GM23338 (cell line): ENCODE data around the gene RPA1. TPM values are rescaled to one million over a fixed set of nuclear protein-coding genes. Genes with fewer than 3 reads are reported as not detected.

Source experiments
- ATAC-seq: fragments of 200-7000 bp; cut with Tn5 transposase; 3 replicates; pipeline ENCODE4 v1.9.1; 2020
- DNase-seq: peaks from one replicate; pipeline ENCODE4 v3.0.0-alpha.2; 2015; ENCODE audit warnings: low spot score
- H2AFZ ChIP-seq: fragments of 200-600 bp; sonication (generic); 2 replicates; pipeline ENCODE4 v1.8.0; 2016; ENCODE audit warnings: antibody characterized with exemption, mild to moderate bottlenecking, moderate library complexity
- H3F3A ChIP-seq: fragments of 200-600 bp; sonication (generic); replicated peaks from 2 replicates; pipeline ENCODE4 v1.8.0; 2017; ENCODE audit warnings: antibody characterized with exemption, mixed run types, low read depth
- H3K27ac ChIP-seq: fragments of 200-600 bp; sonication (generic); 2 replicates; pipeline ENCODE4 v1.6.1; 2016; ENCODE audit warnings: low read depth
- H3K27me3 ChIP-seq: fragments of 200-600 bp; sonication (generic); 2 replicates; pipeline ENCODE4 v1.8.0; 2016; ENCODE audit warnings: mild to moderate bottlenecking, mixed run types, moderate library complexity; ENCODE audit not compliant: insufficient read depth
- H3K36me3 ChIP-seq: fragments of 200-600 bp; sonication (generic); 2 replicates; pipeline ENCODE4 v1.8.0; 2016; ENCODE audit warnings: mild to moderate bottlenecking; ENCODE audit not compliant: insufficient read depth
- H3K4me1 ChIP-seq: fragments of 200-600 bp; sonication (generic); 2 replicates; pipeline ENCODE4 v1.8.0; 2016; ENCODE audit warnings: mild to moderate bottlenecking, moderate library complexity; ENCODE audit not compliant: insufficient read depth
- H3K4me2 ChIP-seq: fragments of 200-600 bp; sonication (generic); 2 replicates; pipeline ENCODE4 v1.7.1; 2017; ENCODE audit warnings: mixed run types
- H3K4me3 ChIP-seq: fragments of 200-600 bp; sonication (generic); 2 replicates; pipeline ENCODE4 v1.6.1; 2016; ENCODE audit warnings: mixed run types
- H3K79me2 ChIP-seq: fragments of 200-600 bp; sonication (generic); replicated peaks from 2 replicates; pipeline ENCODE4 v1.8.0; 2017; ENCODE audit warnings: mild to moderate bottlenecking; ENCODE audit not compliant: insufficient read depth
- H3K9me2 ChIP-seq: fragments of 200-600 bp; sonication (generic); 2 replicates; pipeline ENCODE4 v1.8.0; 2017; ENCODE audit not compliant: insufficient read depth
- H4K20me1 ChIP-seq: fragments of 200-600 bp; sonication (generic); replicated peaks from 2 replicates; pipeline ENCODE4 v1.8.0; 2017; ENCODE audit warnings: mild to moderate bottlenecking; ENCODE audit not compliant: insufficient read depth
- H3K27ac Mint-ChIP-seq: 2 replicates; pipeline ENCODE4 v1.8.0; 2020; ENCODE audit warnings: inconsistent platforms, mild to moderate bottlenecking, moderate library complexity, mixed read lengths
- H3K27me3 Mint-ChIP-seq: 3 replicates; pipeline ENCODE4 v1.8.0; 2022; ENCODE audit warnings: low read depth, mild to moderate bottlenecking, moderate library complexity, mixed read lengths, inconsistent platforms; ENCODE audit not compliant: insufficient read depth, poor library complexity
- H3K36me3 Mint-ChIP-seq: 3 replicates; pipeline ENCODE4 v1.8.0; 2021; ENCODE audit warnings: low read depth, mild to moderate bottlenecking, inconsistent platforms, moderate library complexity, mixed read lengths
- H3K4me1 Mint-ChIP-seq: 3 replicates; pipeline ENCODE4 v1.8.0; 2020; ENCODE audit warnings: mild to moderate bottlenecking, inconsistent platforms, mixed read lengths
- H3K4me3 Mint-ChIP-seq: 3 replicates; pipeline ENCODE4 v1.8.0; 2021; ENCODE audit warnings: moderate library complexity, mild to moderate bottlenecking, inconsistent platforms, mixed read lengths
- H3K9me3 Mint-ChIP-seq: 3 replicates; pipeline ENCODE4 v1.8.0; 2020; ENCODE audit warnings: moderate library complexity, mild to moderate bottlenecking, inconsistent platforms, mixed read lengths
- CREB1 ChIP-seq: fragments of 250-450 bp; sonication (Bioruptor Pico); IDR thresholded peaks from 2 replicates; pipeline ENCODE4 v1.5.0; 2020; ENCODE audit warnings: low read depth, mild to moderate bottlenecking, moderate library complexity
- EZH2 ChIP-seq: fragments of 200-600 bp; sonication (generic); IDR thresholded peaks from one replicate; pipeline ENCODE4 v1.8.0; 2017; ENCODE audit warnings: antibody characterized with exemption, mild to moderate bottlenecking, low read depth; ENCODE audit not compliant: unreplicated experiment
- EZH2phosphoT487 ChIP-seq: fragments of 200-600 bp; sonication (generic); IDR thresholded peaks from one replicate; pipeline ENCODE4 v1.8.1; 2018; ENCODE audit warnings: antibody characterized with exemption; ENCODE audit not compliant: unreplicated experiment
- JUNB ChIP-seq: IDR thresholded peaks from one replicate; pipeline ENCODE4 v1.6.1; 2016; ENCODE audit warnings: antibody characterized with exemption; ENCODE audit not compliant: unreplicated experiment
- NANOG ChIP-seq: IDR thresholded peaks from 2 replicates; pipeline ENCODE4 v1.6.1; 2016; ENCODE audit warnings: antibody characterized with exemption, borderline replicate concordance
- POLR2AphosphoS5 ChIP-seq: IDR thresholded peaks from 2 replicates; pipeline ENCODE4 v1.6.1; 2016; ENCODE audit warnings: antibody characterized with exemption, low read depth
- STAT1 ChIP-seq: IDR thresholded peaks from one replicate; pipeline ENCODE4 v1.6.1; 2016; ENCODE audit warnings: antibody characterized with exemption; ENCODE audit not compliant: unreplicated experiment
- ZNF331 ChIP-seq: fragments of 250-450 bp; sonication (Bioruptor Pico); IDR thresholded peaks from 2 replicates; pipeline ENCODE4 v1.5.0; 2020; ENCODE audit warnings: low read depth, mild to moderate bottlenecking, moderate library complexity
- polyA plus RNA-seq: library from polyadenylated mRNA; unstranded; fragments of >200 nt; fragmentation: Nextera tagmentation; extraction: Ambion mirVana; gene quantifications from 2 replicates; pipeline ENCODE4 v1.2.1, GENCODE V29; 2016
- total RNA-seq: library from RNA; depleted of rRNA; stranded (reverse); fragments of >200 nt; shearing (Covaris generic); gene quantifications from 2 replicates; pipeline ENCODE4 v1.2.3, GENCODE V29; 2014
- TF ChIP-seq, protein P1 (sequence below): IDR thresholded peaks from 2 replicates; pipeline ENCODE4 v1.6.1; 2016; ENCODE audit warnings: antibody characterized with exemption
- TF ChIP-seq, protein P2 (sequence below), 2 experiments: fragments of 200-600 bp in 1 of 2; sonication (generic) in 1 of 2; conservative IDR thresholded peaks; 2 replicates each; pipeline versions ENCODE4 v1.5.1 to v1.6.1; 2016 to 2017; ENCODE audit warnings: antibody characterized with exemption in 2 of 2, low read depth in 2 of 2, mild to moderate bottlenecking in 2 of 2, moderate library complexity in 1 of 2
- TF ChIP-seq, protein P3 (sequence below): IDR thresholded peaks from one replicate; pipeline ENCODE4 v1.6.1; 2018; ENCODE audit warnings: antibody characterized with exemption; ENCODE audit not compliant: unreplicated experiment

The RPA1 gene
- total and polyA plus RNA-seq, 2 experiments from 2014 or later = 33.7 to 52.1 TPM

DNA sequence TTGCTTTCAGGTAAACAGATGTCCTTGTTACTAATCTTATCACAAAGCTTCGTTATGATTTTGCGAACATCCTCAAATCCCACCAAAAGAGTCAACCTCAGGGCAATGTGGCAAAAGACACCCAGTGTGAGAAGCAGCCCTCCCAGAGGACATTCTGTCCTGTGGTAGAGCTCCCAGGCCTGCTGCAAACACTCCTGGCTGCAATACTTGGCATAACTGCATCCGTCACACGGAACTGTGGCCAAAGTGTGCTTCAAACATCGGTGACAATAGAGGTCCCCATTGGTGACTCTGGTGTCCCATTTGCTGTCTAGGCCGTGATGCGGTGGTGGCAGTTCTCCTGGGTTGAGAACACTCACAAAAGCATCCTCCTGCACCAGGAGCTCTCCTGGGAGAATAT lies 29.6 kb upstream of the RPA1 start:
- H3K4me3 Mint-ChIP-seq = no peak overlapping the region
- H3K4me3 ChIP-seq = no peak overlapping the region
- H3K36me3 Mint-ChIP-seq = peaks cover 53% of the 10 kb centered on the region
- no peak overlapping the region for H2AFZ ChIP-seq
- ATAC-seq (no peak), DNase-seq (no peak)
- H3K27me3 Mint-ChIP-seq = peaks cover 2% of the 10 kb centered on the region
- H3K27ac ChIP-seq = no peak overlapping the region
- H3K36me3 ChIP-seq = 0 out of 2 replicates have a peak, but pooled peaks cover 14% of the 10 kb centered on the region
- H3K27ac Mint-ChIP-seq = no peak overlapping the region
- H4K20me1 ChIP-seq = peaks cover 15% of the 10 kb centered on the region; the same call in 1 of the 2 replicates
- H3K4me1 Mint-ChIP-seq = no peaks in the 10 kb centered on the region
- TF ChIP-seq, protein P1, sequence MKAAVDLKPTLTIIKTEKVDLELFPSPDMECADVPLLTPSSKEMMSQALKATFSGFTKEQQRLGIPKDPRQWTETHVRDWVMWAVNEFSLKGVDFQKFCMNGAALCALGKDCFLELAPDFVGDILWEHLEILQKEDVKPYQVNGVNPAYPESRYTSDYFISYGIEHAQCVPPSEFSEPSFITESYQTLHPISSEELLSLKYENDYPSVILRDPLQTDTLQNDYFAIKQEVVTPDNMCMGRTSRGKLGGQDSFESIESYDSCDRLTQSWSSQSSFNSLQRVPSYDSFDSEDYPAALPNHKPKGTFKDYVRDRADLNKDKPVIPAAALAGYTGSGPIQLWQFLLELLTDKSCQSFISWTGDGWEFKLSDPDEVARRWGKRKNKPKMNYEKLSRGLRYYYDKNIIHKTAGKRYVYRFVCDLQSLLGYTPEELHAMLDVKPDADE = no peak
- TF ChIP-seq CREB1 (CRISPR knock-in tag) (no peak), POLR2AphosphoS5 (no peak), ZNF331 (CRISPR knock-in tag) (no peak), EZH2phosphoT487 (no peak), EZH2 (no peak)
- TF ChIP-seq, protein P2, sequence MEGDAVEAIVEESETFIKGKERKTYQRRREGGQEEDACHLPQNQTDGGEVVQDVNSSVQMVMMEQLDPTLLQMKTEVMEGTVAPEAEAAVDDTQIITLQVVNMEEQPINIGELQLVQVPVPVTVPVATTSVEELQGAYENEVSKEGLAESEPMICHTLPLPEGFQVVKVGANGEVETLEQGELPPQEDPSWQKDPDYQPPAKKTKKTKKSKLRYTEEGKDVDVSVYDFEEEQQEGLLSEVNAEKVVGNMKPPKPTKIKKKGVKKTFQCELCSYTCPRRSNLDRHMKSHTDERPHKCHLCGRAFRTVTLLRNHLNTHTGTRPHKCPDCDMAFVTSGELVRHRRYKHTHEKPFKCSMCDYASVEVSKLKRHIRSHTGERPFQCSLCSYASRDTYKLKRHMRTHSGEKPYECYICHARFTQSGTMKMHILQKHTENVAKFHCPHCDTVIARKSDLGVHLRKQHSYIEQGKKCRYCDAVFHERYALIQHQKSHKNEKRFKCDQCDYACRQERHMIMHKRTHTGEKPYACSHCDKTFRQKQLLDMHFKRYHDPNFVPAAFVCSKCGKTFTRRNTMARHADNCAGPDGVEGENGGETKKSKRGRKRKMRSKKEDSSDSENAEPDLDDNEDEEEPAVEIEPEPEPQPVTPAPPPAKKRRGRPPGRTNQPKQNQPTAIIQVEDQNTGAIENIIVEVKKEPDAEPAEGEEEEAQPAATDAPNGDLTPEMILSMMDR (conservative IDR thresholded peaks at IDR 0.05; ENCODE audit: low read depth in 2 of 2) = no peak
- H3F3A ChIP-seq = no peaks in the 10 kb centered on the region
- peaks cover 26% of the 10 kb centered on the region for H3K79me2 ChIP-seq
- no peaks in the 10 kb centered on the region for H3K9me3 Mint-ChIP-seq
- no peaks in the 10 kb centered on the region for H3K27me3 ChIP-seq
- H3K4me1 ChIP-seq = no peaks in the 10 kb centered on the region
- no peaks in the 10 kb centered on the region for H3K9me2 ChIP-seq
- H3K4me2 ChIP-seq = no peak overlapping the region

DNA sequence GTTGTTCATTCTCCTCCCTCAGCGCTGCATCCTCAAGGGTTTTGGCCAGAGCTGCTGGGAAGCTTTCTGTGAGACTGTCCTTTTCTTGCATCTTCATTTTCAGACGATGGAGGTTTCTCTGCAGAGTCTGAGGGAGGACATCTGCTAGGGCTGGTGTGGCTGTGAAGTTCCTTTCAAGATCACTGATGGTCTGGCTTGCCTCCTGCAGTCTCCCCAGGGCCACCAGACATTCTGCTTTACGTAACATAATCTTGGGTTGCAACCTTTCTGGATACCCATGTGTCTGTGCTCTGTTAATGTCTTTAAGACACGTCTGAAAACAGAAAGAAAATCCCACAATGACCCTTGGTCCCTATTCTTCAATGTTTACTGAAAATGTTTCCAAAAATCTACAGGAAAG lies 29.1 kb upstream of the RPA1 start:
- Mint-ChIP-seq H3K27me3 (peaks cover 2% of the 10 kb centered on the region), H3K27ac (no peak overlapping the region), H3K4me3 (no peak overlapping the region), H3K9me3 (no peaks in the 10 kb centered on the region), H3K4me1 (no peaks in the 10 kb centered on the region), H3K36me3 (peaks cover 53% of the 10 kb centered on the region)
- ATAC-seq = no peak
- Histone ChIP-seq H3K27me3 (no peaks in the 10 kb centered on the region), H2AFZ (no peak overlapping the region), H3K36me3 (0 out of 2 replicates have a peak, but pooled peaks cover 14% of the 10 kb centered on the region), H3F3A (no peaks in the 10 kb centered on the region), H3K4me1 (no peaks in the 10 kb centered on the region), H3K27ac (no peak overlapping the region), H3K79me2 (peaks cover 24% of the 10 kb centered on the region), H3K4me3 (no peak overlapping the region), H4K20me1 (peaks cover 15% of the 10 kb centered on the region; the same call in 1 of the 2 replicates), H3K4me2 (no peak overlapping the region), H3K9me2 (no peaks in the 10 kb centered on the region)
- no peak for DNase-seq
- TF ChIP-seq ZNF331 (CRISPR knock-in tag) (no peak), STAT1 (no peak), POLR2AphosphoS5 (no peak), EZH2 (no peak), JUNB (no peak), NANOG (no peak)
- TF ChIP-seq, protein P3, sequence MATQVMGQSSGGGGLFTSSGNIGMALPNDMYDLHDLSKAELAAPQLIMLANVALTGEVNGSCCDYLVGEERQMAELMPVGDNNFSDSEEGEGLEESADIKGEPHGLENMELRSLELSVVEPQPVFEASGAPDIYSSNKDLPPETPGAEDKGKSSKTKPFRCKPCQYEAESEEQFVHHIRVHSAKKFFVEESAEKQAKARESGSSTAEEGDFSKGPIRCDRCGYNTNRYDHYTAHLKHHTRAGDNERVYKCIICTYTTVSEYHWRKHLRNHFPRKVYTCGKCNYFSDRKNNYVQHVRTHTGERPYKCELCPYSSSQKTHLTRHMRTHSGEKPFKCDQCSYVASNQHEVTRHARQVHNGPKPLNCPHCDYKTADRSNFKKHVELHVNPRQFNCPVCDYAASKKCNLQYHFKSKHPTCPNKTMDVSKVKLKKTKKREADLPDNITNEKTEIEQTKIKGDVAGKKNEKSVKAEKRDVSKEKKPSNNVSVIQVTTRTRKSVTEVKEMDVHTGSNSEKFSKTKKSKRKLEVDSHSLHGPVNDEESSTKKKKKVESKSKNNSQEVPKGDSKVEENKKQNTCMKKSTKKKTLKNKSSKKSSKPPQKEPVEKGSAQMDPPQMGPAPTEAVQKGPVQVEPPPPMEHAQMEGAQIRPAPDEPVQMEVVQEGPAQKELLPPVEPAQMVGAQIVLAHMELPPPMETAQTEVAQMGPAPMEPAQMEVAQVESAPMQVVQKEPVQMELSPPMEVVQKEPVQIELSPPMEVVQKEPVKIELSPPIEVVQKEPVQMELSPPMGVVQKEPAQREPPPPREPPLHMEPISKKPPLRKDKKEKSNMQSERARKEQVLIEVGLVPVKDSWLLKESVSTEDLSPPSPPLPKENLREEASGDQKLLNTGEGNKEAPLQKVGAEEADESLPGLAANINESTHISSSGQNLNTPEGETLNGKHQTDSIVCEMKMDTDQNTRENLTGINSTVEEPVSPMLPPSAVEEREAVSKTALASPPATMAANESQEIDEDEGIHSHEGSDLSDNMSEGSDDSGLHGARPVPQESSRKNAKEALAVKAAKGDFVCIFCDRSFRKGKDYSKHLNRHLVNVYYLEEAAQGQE = no peak
- TF ChIP-seq, protein P1 = no peak
